CD4-positive, alpha-beta memory T cell (primary cell): Measurements from ENCODE around the gene CFAP157. TPM values are rescaled to one million over a fixed set of nuclear protein-coding genes. Genes with fewer than 3 reads are reported as not detected.

ENCODE experiments used
- CTCF ChIA-PET: fragments of 350-600 bp; sonication (Branson Sonifier 250); formaldehyde crosslinking; loops from one replicate; lab custom pipeline; 2021; ENCODE audit warnings: inconsistent platforms; ENCODE audit not compliant: partially characterized antibody; lab: Charles Lee
- POLR2A ChIA-PET: fragments of 350-600 bp; sonication (Branson Sonifier 250); formaldehyde crosslinking; loops from one replicate; lab custom pipeline; 2021; ENCODE audit not compliant: partially characterized antibody; lab: Charles Lee
- DNase-seq, 5 donors: peaks; one replicate each; pipeline versions ENCODE4 v3.0.0 to v3.0.0-alpha.2; 2020 to 2022; ENCODE audit warnings: mixed read lengths in 1 of 5
- H3K27ac ChIP-seq: one replicate; pipeline ENCODE4 v1.7.0; 2013; ENCODE audit warnings: low read depth, low read length
- H3K27me3 ChIP-seq: 2 replicates; pipeline ENCODE4 v1.7.0; 2013; ENCODE audit warnings: mild to moderate bottlenecking, low read length, moderate library complexity; ENCODE audit not compliant: insufficient read depth
- H3K36me3 ChIP-seq: 2 replicates; pipeline ENCODE4 v1.7.0; 2013; ENCODE audit warnings: mild to moderate bottlenecking, low read length, moderate library complexity; ENCODE audit not compliant: insufficient read depth
- H3K4me1 ChIP-seq: 2 replicates; pipeline ENCODE4 v1.7.0; 2013; ENCODE audit warnings: mild to moderate bottlenecking, low read length, moderate library complexity; ENCODE audit not compliant: insufficient read depth
- H3K4me3 ChIP-seq, 2 donors: one replicate each; pipeline ENCODE4 v1.7.0; 2013; ENCODE audit warnings: low read length in 2 of 2, mild to moderate bottlenecking in 1 of 2
- H3K9me3 ChIP-seq, 2 donors: one replicate each; pipeline ENCODE4 v1.7.0; 2013; ENCODE audit warnings: low read length in 2 of 2, control low read depth in 1 of 2; ENCODE audit not compliant: control insufficient read depth in 1 of 2
- H3K27ac Mint-ChIP-seq, 7 donors: one replicate each; pipeline ENCODE4 v1.8.0; 2020 to 2021; ENCODE audit warnings: mixed read lengths in 7 of 7, mild to moderate bottlenecking in 6 of 7, inconsistent platforms in 3 of 7, moderate library complexity in 3 of 7
- H3K27me3 Mint-ChIP-seq, 2 donors: one replicate each; pipeline ENCODE4 v1.8.0; 2020 to 2021; ENCODE audit warnings: mixed read lengths in 2 of 2
- H3K36me3 Mint-ChIP-seq, 2 donors: one replicate each; pipeline ENCODE4 v1.8.0; 2020 to 2021; ENCODE audit warnings: mixed read lengths in 2 of 2, inconsistent platforms in 1 of 2, mild to moderate bottlenecking in 1 of 2
- H3K4me1 Mint-ChIP-seq, 4 donors: one replicate each; pipeline ENCODE4 v1.8.0; 2020 to 2021; ENCODE audit warnings: mixed read lengths in 4 of 4, mild to moderate bottlenecking in 1 of 4
- H3K4me3 Mint-ChIP-seq, 8 donors: one replicate each; pipeline ENCODE4 v1.8.0; 2020 to 2021; ENCODE audit warnings: mixed read lengths in 8 of 8, mild to moderate bottlenecking in 7 of 8, moderate library complexity in 6 of 8, inconsistent platforms in 3 of 8
- H3K9me3 Mint-ChIP-seq, 8 donors: one replicate each; pipeline ENCODE4 v1.8.0; 2020 to 2021; ENCODE audit warnings: mixed read lengths in 8 of 8, mild to moderate bottlenecking in 5 of 8, inconsistent platforms in 3 of 8, moderate library complexity in 1 of 8
- intact Hi-C: fragments of 100-400 bp; cut with micrococcal nuclease; formaldehyde crosslinking; loops from one replicate; pipeline ENCODE4 v1.15.1; 2023
- polyA plus RNA-seq, 2 donors: library from polyadenylated mRNA; unstranded; fragments of 300-500 nt; fragmentation: Illumina TruSeq; gene quantifications; one replicate each; pipeline ENCODE4 v1.2.3, GENCODE V29; 2021
- total RNA-seq, 2 experiments: library from RNA; stranded (reverse); gene quantifications; one replicate each; pipeline ENCODE4 v1.2.3, GENCODE V29; 2021

The CFAP157 gene
- total and polyA plus RNA-seq, 4 experiments from 2014 or later = 0.14 to 0.25 (median 0.22) TPM; not detected in 1

DNA sequence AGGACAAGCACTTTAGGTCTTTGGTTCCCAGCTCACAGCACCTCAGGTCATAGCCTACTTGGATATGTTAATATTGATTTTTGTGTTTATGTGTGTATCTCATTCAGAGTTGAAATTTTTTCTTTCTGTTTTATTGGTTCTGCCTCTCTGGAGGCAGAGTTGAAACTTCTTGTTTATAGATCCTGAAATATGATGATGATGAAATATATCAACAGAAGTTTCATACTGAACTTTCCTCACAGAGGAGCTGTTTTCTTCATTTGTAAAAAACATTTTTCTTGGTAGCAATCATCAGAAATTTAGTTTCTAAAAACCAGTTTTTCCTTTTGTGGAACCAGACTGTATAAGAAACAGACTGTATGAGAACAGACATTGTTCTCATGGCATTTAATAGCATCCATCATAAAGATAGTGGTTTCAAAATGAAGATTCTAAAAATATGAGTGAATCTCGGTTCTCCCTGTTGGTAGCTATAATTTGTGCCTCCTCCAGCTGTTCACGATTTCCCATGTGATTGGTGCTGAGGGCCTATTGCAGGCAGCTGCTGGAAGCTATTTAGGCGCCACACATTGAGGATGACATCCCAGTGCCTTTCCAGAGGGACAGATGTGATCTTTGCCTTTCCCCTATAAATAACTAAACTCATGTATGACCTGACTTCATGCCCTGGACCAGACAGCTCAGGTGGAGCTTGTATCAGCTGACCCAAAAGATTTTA, 39.5 kb upstream of the CFAP157 start:
- DNase-seq = no peak
- no peaks in the 10 kb centered on the region for H3K9me3 ChIP-seq
- no peaks in the 10 kb centered on the region for H3K27me3 Mint-ChIP-seq
- no peak overlapping the region for H3K4me3 ChIP-seq
- peaks cover 17 to 26% of the 10 kb centered on the region in 2 donors for H3K36me3 Mint-ChIP-seq
- peak overlapping the region in 1 of 7 donors; percentile 35 for H3K27ac Mint-ChIP-seq
- H3K36me3 ChIP-seq = no peaks in the 10 kb centered on the region
- no peaks in the 10 kb centered on the region for H3K4me1 Mint-ChIP-seq
- POLR2A ChIA-PET = no interaction called here
- intact Hi-C loops = no loop called here
- H3K9me3 Mint-ChIP-seq = no peaks in the 10 kb centered on the region
- no peaks in the 10 kb centered on the region for H3K27me3 ChIP-seq
- no peak overlapping the region for H3K4me3 Mint-ChIP-seq
- CTCF ChIA-PET = interaction anchor here (1.2 to 1.6 kb wide), 2 partner anchors 68 to 164 kb away, joined by 3 read pairs; partner anchors contain the start of gene TOR2A
- no peaks in the 10 kb centered on the region for H3K4me1 ChIP-seq
- H3K27ac ChIP-seq = no peak overlapping the region

DNA sequence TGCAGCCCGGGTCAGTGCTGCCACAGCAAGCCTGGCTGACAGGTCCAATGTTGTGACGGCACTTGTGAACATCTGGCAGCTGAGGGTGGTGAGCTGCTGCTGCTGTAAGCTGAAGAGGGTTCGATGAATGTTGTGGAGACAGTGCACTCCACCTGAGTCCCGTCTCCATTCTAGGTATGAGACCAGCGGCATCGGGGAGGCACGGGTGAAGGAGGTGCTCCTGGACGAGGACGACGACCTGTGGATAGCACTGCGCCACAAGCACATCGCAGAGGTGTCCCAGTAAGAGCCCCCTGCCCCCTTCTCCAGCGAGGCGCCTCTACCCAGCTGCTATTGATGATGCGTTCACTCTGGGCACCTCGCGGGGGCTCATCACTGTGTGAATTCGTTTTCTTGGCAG, 38.9 kb upstream of the CFAP157 start:
- H3K27me3 ChIP-seq = no peaks in the 10 kb centered on the region
- H3K36me3 ChIP-seq = peaks cover under 1% of the 10 kb centered on the region
- H3K9me3 Mint-ChIP-seq = no peaks in the 10 kb centered on the region
- H3K9me3 ChIP-seq = no peaks in the 10 kb centered on the region
- H3K36me3 Mint-ChIP-seq = peaks cover 13 to 23% of the 10 kb centered on the region in 2 donors
- H3K4me1 Mint-ChIP-seq = no peaks in the 10 kb centered on the region
- H3K27ac Mint-ChIP-seq = no peak overlapping the region
- no peaks in the 10 kb centered on the region for H3K27me3 Mint-ChIP-seq
- no peak for DNase-seq
- no peak overlapping the region for H3K27ac ChIP-seq
- ChIA-PET CTCF (interaction anchor here (0.6 to 1.6 kb wide), 4 partner anchors 67 to 164 kb away, joined by 3 read pairs; partner anchors contain the start of gene TOR2A), POLR2A (no interaction called here)
- H3K4me3 ChIP-seq = no peak overlapping the region
- no peak overlapping the region for H3K4me3 Mint-ChIP-seq
- intact Hi-C loops = no loop called here
- H3K4me1 ChIP-seq = no peaks in the 10 kb centered on the region

- Mint-ChIP-seq H3K9me3 (no peaks in the 10 kb centered on the region), H3K36me3 (peaks cover 12 to 16% of the 10 kb centered on the region in 2 donors), H3K27ac (peak overlapping the region in 2 of 7 donors; percentile 35 to 36), H3K4me1 (no peaks in the 10 kb centered on the region), H3K27me3 (no peaks in the 10 kb centered on the region), H3K4me3 (no peak overlapping the region)
- POLR2A ChIA-PET = no interaction called here
- no peak overlapping the region for H3K4me3 ChIP-seq
- CTCF ChIA-PET = no interaction called here
- no peak for DNase-seq
- no peaks in the 10 kb centered on the region for H3K4me1 ChIP-seq
- no peaks in the 10 kb centered on the region for H3K27me3 ChIP-seq
- intact Hi-C loops = no loop called here
- H3K27ac ChIP-seq = no peak overlapping the region
- H3K9me3 ChIP-seq = no peaks in the 10 kb centered on the region
- H3K36me3 ChIP-seq = peaks cover 6% of the 10 kb centered on the region
Measured at GRCh38 chr9:127673234-127673633, 33.6 kb upstream of the CFAP157 start.

DNA sequence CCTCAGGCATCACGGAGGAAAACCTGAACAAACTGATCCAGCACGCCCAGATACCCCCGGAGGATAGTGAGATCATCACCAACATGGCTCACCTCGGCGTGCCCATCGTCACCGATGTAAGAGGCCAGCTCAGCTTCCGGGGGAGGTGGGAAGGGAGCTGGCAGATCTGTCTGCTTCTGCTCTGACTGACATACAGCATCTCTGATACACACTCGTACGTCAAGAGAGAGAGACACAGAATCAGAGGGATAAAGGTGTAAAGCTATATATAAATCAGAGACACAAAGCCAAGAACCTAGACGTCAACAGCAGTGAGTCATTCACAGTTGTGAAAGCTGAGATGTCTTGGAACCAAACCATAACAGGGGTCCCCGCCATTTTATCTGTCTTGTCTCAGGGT, 30.1 kb upstream of the CFAP157 start:
- Histone ChIP-seq H3K27me3 (no peaks in the 10 kb centered on the region), H3K9me3 (no peaks in the 10 kb centered on the region), H3K36me3 (peaks cover 6% of the 10 kb centered on the region), H3K4me1 (no peaks in the 10 kb centered on the region), H3K4me3 (no peak overlapping the region), H3K27ac (no peak overlapping the region)
- Mint-ChIP-seq H3K4me1 (no peaks in the 10 kb centered on the region), H3K27me3 (no peaks in the 10 kb centered on the region), H3K36me3 (peaks cover 15 to 17% of the 10 kb centered on the region in 2 donors), H3K27ac (no peak overlapping the region), H3K9me3 (no peaks in the 10 kb centered on the region), H3K4me3 (no peak overlapping the region)
- ChIA-PET CTCF (no interaction called here), POLR2A (no interaction called here)
- no peak for DNase-seq
- intact Hi-C loops = no loop called here

- Histone ChIP-seq H3K27me3 (no peaks in the 10 kb centered on the region), H3K36me3 (no peaks in the 10 kb centered on the region), H3K4me1 (no peaks in the 10 kb centered on the region), H3K9me3 (no peaks in the 10 kb centered on the region), H3K27ac (no peak overlapping the region), H3K4me3 (no peak overlapping the region)
- H3K36me3 Mint-ChIP-seq = peaks cover 13 to 15% of the 10 kb centered on the region in 2 donors
- ChIA-PET CTCF (no interaction called here), POLR2A (no interaction called here)
- no peak for DNase-seq
- H3K27ac Mint-ChIP-seq = peak overlapping the region in 1 of 7 donors; percentile 32
- intact Hi-C loops = no loop called here
- H3K9me3 Mint-ChIP-seq = no peaks in the 10 kb centered on the region
- H3K4me1 Mint-ChIP-seq = no peaks in the 10 kb centered on the region
- H3K27me3 Mint-ChIP-seq = no peaks in the 10 kb centered on the region
- H3K4me3 Mint-ChIP-seq = no peak overlapping the region
Measured at GRCh38 chr9:127679506-127679905, 27.3 kb upstream of the CFAP157 start.

DNA sequence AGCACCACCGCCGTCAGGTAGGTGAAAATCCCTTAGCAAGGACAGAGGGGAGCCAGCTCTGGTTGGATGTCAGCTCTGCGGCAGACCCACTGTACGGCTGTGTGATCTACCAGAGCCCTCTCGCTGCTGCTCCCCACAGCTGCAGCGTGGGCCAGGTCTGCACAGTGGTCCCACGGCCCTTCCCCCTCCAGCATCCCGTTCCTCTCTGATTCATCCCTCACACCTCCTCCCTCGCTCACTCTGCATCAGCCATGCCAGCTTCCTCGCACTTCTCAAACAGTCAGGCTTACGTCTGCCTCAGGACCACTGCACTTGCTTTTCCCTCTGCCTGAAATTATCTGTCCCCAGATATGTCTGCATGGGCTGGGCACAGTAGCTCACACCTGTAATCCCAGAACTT, 26.6 kb upstream of the CFAP157 start:
- Histone ChIP-seq H3K27ac (no peak overlapping the region), H3K36me3 (no peaks in the 10 kb centered on the region), H3K9me3 (no peaks in the 10 kb centered on the region), H3K4me1 (no peaks in the 10 kb centered on the region), H3K4me3 (no peak overlapping the region), H3K27me3 (no peaks in the 10 kb centered on the region)
- no peaks in the 10 kb centered on the region for H3K27me3 Mint-ChIP-seq
- H3K4me3 Mint-ChIP-seq = no peak overlapping the region
- intact Hi-C loops = no loop called here
- H3K36me3 Mint-ChIP-seq = peaks cover 13 to 17% of the 10 kb centered on the region in 2 donors
- no peaks in the 10 kb centered on the region for H3K9me3 Mint-ChIP-seq
- CTCF ChIA-PET = no interaction called here
- POLR2A ChIA-PET = no interaction called here
- H3K4me1 Mint-ChIP-seq = no peaks in the 10 kb centered on the region
- peak overlapping the region in 1 of 7 donors; percentile 19 for H3K27ac Mint-ChIP-seq
- no peak for DNase-seq

GRCh38 chr9:127680846-127681245, 25.9 kb upstream of the CFAP157 start:
- ChIA-PET POLR2A (no interaction called here), CTCF (interaction anchor here (0.6 kb wide), 1 partner anchor 99 kb away, joined by 3 read pairs; no protein-coding TSS in a partner anchor)
- no peaks in the 10 kb centered on the region for H3K36me3 ChIP-seq
- Mint-ChIP-seq H3K4me1 (no peaks in the 10 kb centered on the region), H3K9me3 (no peaks in the 10 kb centered on the region), H3K27me3 (no peaks in the 10 kb centered on the region), H3K4me3 (no peak overlapping the region), H3K36me3 (peaks cover 13 to 15% of the 10 kb centered on the region in 2 donors), H3K27ac (no peak overlapping the region)
- no peak for DNase-seq
- no peak overlapping the region for H3K4me3 ChIP-seq
- H3K27me3 ChIP-seq = no peaks in the 10 kb centered on the region
- H3K9me3 ChIP-seq = no peaks in the 10 kb centered on the region
- H3K27ac ChIP-seq = no peak overlapping the region
- intact Hi-C loops = no loop called here
- H3K4me1 ChIP-seq = no peaks in the 10 kb centered on the region
